Left cardiac atrium (tissue), 4 donors: ENCODE data around the gene NPL. TPM values are rescaled to one million over a fixed set of nuclear protein-coding genes. Genes with fewer than 3 reads are reported as not detected.

Experiments
- ATAC-seq, 2 donors: fragments of 200-7000 bp; cut with Tn5 transposase; one replicate each; pipeline ENCODE4 v1.9.1; 2020; ENCODE audit warnings: mild to moderate bottlenecking in 2 of 2, moderate library complexity in 2 of 2
- DNase-seq: peaks from one replicate; pipeline ENCODE4 v3.0.0-alpha.2; 2020
- intact Hi-C, 2 donors: fragments of 100-400 bp; cut with DNase I; formaldehyde crosslinking; loops; one replicate each; pipeline versions ENCODE4 v1.14.1 to v1.15.1; 2022 to 2023
- total RNA-seq, 2 donors: library from RNA; stranded (reverse); fragmentation: NEBNext Ultra II Directional; extraction: Animal tissue kit (Norgen Biotek cat#: 25700); gene quantifications; one replicate each; pipeline ENCODE4 v1.2.1, GENCODE V29; 2021
- donor health status: DM: no; HTN: yes; CAD: no.
- donor health status: DM: no; HTN: yes; CAD: no; lungs with severe emphysema.
- donor health status: DM: yes; HTN: yes; CAD: no.
- donor health status: Dilated cardiomyopathy.

NPL gene
- total RNA-seq, 2 donors from 2014 or later, result 6.7 to 16.7 TPM

GRCh38 chr1:182802006-182802803, 12.6 kb downstream of the NPL start:
- intact Hi-C loops, result no loop called here
- no peak for DNase-seq
- no peak for ATAC-seq

DNA sequence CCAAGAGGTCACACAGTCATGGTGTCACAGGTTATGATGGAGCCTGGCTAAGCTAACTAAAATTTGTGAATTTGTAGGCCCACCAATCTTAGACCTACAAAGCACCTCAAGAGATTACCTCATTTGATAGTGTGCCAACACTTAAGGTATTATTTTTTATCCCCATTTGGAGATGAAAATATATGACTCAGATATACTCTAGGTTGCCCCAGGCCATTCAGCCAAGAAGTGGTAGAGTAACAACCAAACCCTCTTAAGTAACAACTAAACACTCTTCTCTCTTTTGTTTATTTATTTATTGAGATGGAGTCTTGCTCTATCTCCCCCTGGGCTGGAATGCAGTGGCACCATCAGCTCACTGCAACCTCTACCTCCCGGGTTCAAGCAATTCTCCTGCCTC, 14.3 kb downstream of the NPL start:
- DNase-seq (no peak), ATAC-seq (no peak)
- intact Hi-C loops, result no loop called here

GRCh38 chr1:182806015-182806678, 16.6 kb downstream of the NPL start:
- DNase-seq (no peak), ATAC-seq (no peak)
- intact Hi-C loops, result no loop called here

DNA sequence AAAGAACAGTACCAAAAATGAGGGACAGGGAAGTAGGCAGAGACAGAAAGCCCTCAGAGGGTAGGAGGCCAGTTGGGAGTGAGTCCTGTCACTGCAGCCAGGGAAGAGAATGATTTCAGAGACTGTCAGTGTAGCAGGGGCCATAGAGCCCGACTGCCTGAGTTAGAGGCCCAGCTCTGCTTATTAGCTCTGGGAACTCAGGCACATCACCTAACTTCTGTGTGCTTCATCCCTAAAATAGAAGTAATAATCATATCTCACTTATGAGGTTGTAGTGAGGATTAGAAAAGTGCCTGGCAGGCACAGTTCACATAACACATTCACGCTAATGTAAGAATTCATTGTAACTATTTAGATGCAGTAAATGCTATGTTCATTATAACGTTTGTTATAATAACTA, 18.3 kb downstream of the NPL start:
- intact Hi-C loops, result no loop called here
- ATAC-seq (peak in 1 of 2 donors; percentile 33), DNase-seq (no peak)

GRCh38 chr1:182809414-182809957, 19.9 kb downstream of the NPL start:
- intact Hi-C loops, result no loop called here
- ATAC-seq, result no peak

DNA sequence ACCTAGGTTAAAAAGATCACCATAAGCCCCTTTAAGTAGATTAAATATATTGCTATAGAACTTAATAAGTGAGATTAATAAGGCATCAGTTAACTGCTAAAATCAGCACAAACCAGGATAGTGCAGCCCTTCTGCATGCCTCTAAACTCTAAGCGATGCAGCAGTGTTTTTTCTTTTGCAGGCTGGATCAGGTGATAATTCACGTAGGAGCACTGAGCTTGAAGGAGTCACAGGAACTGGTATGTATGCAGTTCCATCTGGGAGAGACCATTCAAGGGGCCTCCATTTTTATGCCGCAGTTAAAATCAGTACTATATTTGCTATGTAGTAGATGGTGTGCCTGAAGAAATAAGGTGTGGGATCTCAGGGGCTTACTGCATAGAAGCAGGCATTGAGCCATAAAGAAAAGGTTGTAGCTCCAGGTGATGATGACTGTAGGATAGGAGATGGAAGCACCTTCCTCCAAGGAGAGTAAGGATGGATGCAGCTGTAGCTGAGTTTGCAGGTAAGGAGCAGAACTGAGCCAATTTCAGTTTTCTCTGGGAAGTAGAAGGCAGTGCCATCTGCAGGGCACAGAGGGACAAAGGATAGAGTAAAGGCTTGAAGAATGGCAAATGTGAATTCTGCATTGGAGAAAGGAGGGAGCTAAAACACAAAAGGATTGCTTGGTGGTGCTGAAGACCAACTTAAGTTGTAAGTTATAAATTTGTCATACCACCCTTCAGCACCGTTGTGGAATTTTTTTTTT, 22.6 kb downstream of the NPL start:
- intact Hi-C loops, result no loop called here
- DNase-seq (no peak), ATAC-seq (no peak)

More at GRCh38 chr1:182809414-182809957, 19.9 kb downstream of the NPL start:
- no peak for DNase-seq

GRCh38 chr1:182816863-182817262, 27.3 kb downstream of the NPL start:
- DNase-seq (no peak), ATAC-seq (no peak)
- intact Hi-C loops, result no loop called here

DNA sequence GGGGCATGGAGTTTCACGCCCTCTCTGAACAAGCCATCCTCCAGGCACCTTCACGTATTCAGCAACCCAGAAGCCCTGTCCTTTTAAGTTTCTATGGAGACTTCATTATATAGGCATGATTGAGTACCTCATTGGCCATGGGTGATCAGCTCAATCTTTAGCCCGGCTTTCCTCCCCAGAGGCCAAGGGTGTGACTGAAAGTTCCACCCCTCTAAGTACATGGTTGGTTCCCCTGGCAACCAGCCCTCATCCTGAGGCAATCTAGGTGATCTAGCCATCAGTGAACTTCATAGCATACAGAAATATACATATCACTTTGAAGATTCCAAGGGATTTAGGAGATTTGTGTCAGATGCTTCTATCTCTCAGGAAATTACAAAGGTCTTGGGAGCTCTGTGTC, 28.2 kb downstream of the NPL start:
- DNase-seq (no peak), ATAC-seq (no peak)
- intact Hi-C loops, result no loop called here

DNA sequence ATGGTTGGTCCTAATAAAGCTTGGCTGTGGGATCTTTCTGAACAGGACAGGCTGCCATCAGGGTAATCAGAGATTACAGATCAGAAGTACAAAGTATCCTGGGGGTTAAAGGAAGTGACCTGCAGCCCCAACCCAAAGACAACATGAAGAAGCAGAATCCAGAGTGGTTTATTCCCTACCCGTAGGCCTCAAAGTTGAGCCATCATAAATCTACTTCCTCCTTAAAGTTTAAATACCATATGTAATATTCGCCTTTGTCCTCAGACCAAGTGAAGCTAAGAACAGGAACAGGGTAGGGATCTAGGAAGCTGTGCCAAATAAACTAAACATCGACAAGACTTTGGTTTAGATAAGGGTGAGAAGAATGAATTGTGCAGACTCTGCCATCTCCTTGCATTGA, 33.6 kb downstream of the NPL start:
- DNase-seq (no peak), ATAC-seq (no peak)
- intact Hi-C loops, result no loop called here

GRCh38 chr1:182826892-182827291, 37.3 kb downstream of the NPL start:
- ATAC-seq (no peak), DNase-seq (no peak)
- intact Hi-C loops, result no loop called here

GRCh38 chr1:182829285-182829932, 39.8 kb downstream of the NPL start:
- intact Hi-C loops, result no loop called here
- DNase-seq (no peak), ATAC-seq (no peak)

GRCh38 chr1:182833271-182833670, 43.7 kb downstream of the NPL start:
- DNase-seq (no peak), ATAC-seq (no peak)
- intact Hi-C loops, result no loop called here

GRCh38 chr1:182834326-182834725, 44.8 kb downstream of the NPL start:
- ATAC-seq (no peak), DNase-seq (no peak)
- intact Hi-C loops, result no loop called here

GRCh38 chr1:182835806-182836205, 46.2 kb downstream of the NPL start:
- ATAC-seq (no peak), DNase-seq (no peak)
- intact Hi-C loops, result no loop called here

DNA sequence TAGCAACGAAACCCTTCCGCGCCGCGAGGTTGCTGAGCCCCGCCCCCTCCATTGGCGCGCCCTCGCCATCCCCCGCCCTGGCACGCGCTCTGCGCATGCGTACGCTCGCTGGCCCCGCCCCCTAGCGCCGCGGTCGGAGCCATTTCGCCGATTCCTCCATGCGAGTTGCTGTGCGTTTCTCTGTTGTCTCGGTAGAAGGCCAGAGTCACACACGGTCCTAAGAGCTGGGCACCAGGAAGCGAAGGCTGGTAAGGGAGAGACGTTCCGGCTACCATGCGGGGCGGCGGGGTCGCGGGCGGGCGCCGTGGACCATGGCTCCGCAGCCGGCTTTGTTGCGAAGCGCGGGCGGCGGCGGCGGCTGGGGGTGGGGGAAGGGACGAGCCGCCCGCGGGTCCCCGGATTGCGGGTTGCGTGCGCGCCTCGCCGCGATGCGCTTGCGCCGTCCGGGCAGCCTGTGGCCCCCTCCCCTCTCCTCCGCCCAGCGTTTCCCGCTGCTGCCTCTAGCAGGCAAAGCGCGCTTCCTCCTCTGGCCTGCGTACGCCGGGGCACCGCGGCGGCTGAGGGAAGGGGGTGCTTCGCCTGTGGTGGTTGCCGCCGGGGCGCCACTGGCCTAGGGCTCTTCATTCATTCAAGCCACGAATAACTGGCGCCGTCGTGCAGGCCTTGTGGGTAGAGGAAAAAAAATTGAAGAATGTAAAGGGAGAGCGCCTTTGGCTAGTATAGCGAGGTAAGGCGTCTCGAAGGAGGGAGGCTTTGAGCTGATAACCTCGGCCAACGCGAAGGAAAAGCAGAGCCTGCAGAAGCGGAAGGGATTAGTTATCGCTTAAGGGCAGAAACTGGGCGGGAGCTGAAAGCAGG, 49.9 kb downstream of the NPL start, which contains the start of gene DHX9:
Gene DHX9 (plus strand): TSS at position 139 of the 858 bp plus-strand sequence. CDS start 3,220 bp downstream, outside the sequence.
- intact Hi-C loops, result no loop called here
- ATAC-seq, result peak; percentile 93 to 94

GRCh38 chr1:182841368-182841988, 51.9 kb downstream of the NPL start:
- ATAC-seq (no peak), DNase-seq (no peak)
- intact Hi-C loops, result no loop called here

More for the DNA sequence above, 49.9 kb downstream of the NPL start, which contains the start of gene DHX9:
- peak; percentile 96 for DNase-seq

GRCh38 chr1:182842265-182842664, 52.7 kb downstream of the NPL start:
- intact Hi-C loops, result no loop called here
- ATAC-seq (no peak), DNase-seq (no peak)

GRCh38 chr1:182845379-182845778, 55.8 kb downstream of the NPL start:
- DNase-seq, result no peak
- ATAC-seq, result no peak
- intact Hi-C loops, result no loop called here
